Heart left ventricle (tissue), 13 donors: ENCODE measurements around the gene SDHAF3.

ENCODE experiments used
- CTCF ChIP-seq, 12 donors: fragments of 200-600 bp; sonication (generic) in 4 of 12; IDR thresholded peaks; one replicate each; pipeline versions ENCODE4 v1.5.0 to v1.8.0; 2018 to 2022; ENCODE audit warnings: antibody characterized with exemption in 12 of 12, mild to moderate bottlenecking in 5 of 12
- POLR2A ChIP-seq, 2 donors: fragments of 450-650 bp; IDR thresholded peaks; one replicate each; pipeline ENCODE4 v1.6.1; 2017; ENCODE audit warnings: antibody characterized with exemption in 2 of 2, mild to moderate bottlenecking in 2 of 2, moderate library complexity in 2 of 2
- donor health status: ischemic (EF 13 %, LVEDD 7.1; RV severe dilation, severe dysfunction).
- donor health status: DM: no; HTN: yes; CAD: no.
- donor health status: DM: no; HTN: no; CAD: no.
- donor health status: ischemic (EF 25% LVEDD 6.9; RV normal size, moderate dysfunction).
- donor health status: ischemic (EF 25% LVEDD 5.7; RV mildly dilated, moderate dysfunction).
- donor health status: ischemic (EF 35%, LVEDD 5.7; RV mildly dilated, moderate dysfunction).
- donor health status: nonischemic (EF 11% LVEDD 7.7; RV severe dilation, severe dysfunction).
- donor health status: DM: yes; HTN: yes; CAD: no.
- donor health status: PGD.
- donor health status: ischemic (EF 29% LVEDD 5.4; RV normal size, mild dysfunction).
- donor health status: nonischemic (EF 23%, LVEDD 6.1; RV moderate dilation, normal function).

- TF ChIP-seq CTCF (IDR thresholded peaks at IDR 0.05) (no peak), POLR2A (IDR thresholded peaks at IDR 0.05) (no peak)
Observed at GRCh38 chr7:97219237-97219636, 101.7 kb downstream of the SDHAF3 start.
